ENCODE data around the gene PPP1R3G.

- TF ChIP-seq, protein P1, sequence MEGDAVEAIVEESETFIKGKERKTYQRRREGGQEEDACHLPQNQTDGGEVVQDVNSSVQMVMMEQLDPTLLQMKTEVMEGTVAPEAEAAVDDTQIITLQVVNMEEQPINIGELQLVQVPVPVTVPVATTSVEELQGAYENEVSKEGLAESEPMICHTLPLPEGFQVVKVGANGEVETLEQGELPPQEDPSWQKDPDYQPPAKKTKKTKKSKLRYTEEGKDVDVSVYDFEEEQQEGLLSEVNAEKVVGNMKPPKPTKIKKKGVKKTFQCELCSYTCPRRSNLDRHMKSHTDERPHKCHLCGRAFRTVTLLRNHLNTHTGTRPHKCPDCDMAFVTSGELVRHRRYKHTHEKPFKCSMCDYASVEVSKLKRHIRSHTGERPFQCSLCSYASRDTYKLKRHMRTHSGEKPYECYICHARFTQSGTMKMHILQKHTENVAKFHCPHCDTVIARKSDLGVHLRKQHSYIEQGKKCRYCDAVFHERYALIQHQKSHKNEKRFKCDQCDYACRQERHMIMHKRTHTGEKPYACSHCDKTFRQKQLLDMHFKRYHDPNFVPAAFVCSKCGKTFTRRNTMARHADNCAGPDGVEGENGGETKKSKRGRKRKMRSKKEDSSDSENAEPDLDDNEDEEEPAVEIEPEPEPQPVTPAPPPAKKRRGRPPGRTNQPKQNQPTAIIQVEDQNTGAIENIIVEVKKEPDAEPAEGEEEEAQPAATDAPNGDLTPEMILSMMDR (IDR thresholded peaks at IDR 0.05), result no peak
- TF ChIP-seq EZH2 (IDR thresholded peaks at IDR 0.05; ENCODE audit: borderline replicate concordance, insufficient read depth, low read depth, low read length, poor library complexity, severe bottlenecking), result no peak
Measured at GRCh38 chr6:5108536-5109150, 23.5 kb downstream of the PPP1R3G start.
